NCI-H82 treated with DMSO at 0.1 percent for 48 hours (cell line): ENCODE results near the gene CRY1.
"Not testable (repeated sequence)": the region's sequence is repeated elsewhere in the genome, so short reads cannot be mapped to it uniquely, and the experiment has no call there.

Source experiments
- DNase-seq: peaks from one replicate; lab custom pipeline; 2025; ENCODE audit not compliant: unreplicated experiment; lab: John Stamatoyannopoulos, UW

Gene CRY1

DNA sequence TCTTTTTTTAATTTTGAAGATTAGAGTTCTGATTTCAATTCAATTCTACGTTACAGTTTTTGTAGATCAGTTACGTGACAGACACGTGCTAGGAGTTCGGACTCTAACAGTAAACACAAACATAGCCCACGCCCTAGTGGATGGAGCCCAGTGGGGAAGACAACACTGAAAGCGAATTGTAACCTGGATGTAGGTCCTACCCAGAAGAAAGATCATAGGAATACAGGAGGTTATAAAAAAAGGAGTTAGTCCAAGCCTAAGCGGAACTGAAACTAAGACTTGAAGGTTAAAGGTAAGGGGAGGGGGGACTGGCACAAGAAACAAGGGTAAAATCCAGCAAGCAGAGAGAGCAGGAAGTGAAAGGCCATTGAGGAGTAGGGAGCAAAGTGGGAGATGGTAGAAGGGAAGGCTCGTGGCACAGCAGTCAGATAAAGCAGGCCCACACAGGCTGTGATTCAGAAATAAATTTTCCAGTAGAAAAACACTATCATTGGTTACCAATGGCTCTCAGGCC, 15.7 kb upstream of the CRY1 start:
- no peak for DNase-seq

DNA sequence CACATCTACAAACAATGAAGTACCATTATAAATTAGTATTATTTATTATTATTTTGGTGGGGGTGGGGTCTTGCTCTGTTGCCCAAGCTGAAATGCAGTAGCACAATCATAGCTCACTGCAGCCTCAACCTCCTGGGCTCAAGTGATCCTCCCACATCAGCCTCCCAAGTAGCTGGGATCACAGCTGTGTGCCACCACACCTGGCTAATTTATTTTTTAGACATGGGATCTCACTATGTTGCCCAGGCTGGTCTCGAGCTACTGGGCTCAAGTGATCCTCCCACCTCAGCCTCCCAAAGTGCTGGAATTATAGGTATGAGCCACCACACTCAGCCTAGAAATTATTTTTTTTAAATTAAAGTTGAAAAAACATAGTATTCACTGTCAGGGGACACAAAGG, 15.0 kb upstream of the CRY1 start:
- DNase-seq, result not testable (repeated sequence)

DNA sequence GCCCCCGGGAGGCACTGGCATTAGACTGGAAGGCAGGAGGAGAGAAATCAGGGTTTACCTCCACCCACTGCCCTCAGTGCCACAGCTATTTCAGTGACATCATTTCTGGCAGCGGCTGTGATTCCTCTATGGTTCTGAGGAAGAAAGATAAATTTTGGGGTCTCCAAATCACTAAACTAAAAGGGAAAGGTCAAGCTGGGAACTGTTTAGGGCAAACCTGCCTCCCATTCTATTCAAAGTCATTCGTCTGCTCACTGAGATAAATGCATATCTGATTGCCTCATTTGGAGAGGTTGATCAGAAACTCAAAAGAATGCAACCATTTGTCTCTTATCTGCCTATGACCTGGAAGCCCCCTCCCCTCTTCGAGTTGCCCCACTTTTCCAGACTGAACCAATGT, 14.0 kb upstream of the CRY1 start:
- no peak for DNase-seq

DNA sequence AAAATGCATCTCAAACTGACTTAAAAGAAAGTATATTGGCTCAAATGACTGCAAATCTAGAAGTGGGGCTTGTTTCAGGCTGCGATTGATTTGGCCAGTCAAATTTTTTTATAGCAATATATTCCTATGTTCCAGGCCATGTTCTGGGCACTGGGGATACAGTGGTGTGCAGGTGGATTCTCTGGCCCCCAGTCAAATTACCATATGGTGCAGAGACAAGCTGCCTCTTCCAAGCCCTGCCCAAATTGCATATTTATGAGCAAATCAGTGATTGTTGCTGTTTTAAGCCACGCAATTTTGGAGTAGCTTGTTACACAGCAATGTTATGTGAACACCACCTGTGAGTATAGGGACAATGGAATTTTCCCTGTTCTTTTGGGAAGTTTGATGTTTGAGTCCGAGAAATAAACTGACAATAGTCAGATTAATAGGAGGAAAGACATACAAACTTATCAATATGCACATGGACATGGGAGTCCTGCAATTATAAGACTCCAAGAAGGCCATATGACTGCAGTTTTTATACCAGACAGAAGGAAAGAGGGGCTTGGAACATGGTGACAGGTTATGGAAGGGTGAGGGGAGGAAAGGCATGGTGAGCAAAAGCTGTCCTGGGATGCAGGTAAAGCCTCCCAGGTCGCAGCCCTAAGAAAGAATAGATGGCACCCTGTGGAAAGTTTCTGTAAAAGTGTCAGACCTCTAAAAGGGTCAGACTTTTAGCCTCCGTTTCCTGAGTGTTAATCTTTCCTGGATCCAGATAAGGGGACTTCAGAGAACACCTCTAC, 13.1 kb upstream of the CRY1 start:
- no peak for DNase-seq

DNA sequence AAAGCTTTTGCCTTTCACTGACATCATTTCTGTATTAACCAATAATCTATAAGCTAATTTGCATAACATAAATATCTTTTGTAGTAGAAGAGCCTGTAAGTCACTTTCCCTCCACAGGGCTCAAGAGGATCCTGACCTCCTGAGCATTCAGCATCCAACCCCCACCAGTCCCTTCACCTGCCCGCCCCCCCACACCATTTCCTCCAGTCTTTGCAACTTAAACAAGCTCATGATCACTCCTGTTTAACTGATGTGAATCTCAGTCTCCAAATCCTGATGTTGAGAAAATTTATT, 12.0 kb upstream of the CRY1 start:
- DNase-seq, result no peak

DNA sequence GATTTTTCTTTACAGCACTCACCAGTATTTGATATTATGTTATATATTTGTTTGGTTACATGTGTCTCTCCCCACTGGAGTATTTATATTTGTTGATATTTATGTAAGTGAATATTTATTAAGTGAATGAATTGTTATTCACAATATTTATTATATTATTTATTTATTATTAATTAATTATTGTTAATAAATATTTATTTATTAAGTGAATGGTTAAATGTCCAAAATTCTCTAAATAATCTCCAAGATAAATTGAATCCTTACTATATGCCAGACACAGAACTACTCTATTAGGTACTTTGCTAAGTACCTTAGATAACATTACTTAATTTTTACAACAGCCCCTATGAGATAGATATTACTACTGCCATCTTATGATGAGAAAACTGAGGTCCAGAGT, 10.2 kb upstream of the CRY1 start:
- DNase-seq, result no peak

DNA sequence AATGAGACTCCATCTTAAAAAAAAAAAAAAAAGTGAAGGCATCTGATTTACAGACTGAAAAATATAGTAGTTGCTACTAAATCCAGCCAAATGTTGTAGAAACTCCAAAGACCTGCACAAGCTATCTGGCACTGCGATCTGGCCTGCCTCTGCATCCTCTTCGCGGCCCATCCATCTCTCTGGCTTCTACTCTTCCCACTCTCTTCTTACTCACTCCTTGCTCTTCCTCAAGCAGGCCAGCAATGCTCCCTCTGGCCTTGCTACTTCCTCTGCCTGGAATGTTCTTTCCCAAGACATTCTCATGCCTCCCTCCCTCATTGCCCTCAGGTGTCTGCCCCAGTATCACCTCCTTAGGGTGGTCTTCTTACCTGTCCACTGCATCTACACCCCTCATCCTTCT, 9.7 kb upstream of the CRY1 start:
- no peak for DNase-seq

DNA sequence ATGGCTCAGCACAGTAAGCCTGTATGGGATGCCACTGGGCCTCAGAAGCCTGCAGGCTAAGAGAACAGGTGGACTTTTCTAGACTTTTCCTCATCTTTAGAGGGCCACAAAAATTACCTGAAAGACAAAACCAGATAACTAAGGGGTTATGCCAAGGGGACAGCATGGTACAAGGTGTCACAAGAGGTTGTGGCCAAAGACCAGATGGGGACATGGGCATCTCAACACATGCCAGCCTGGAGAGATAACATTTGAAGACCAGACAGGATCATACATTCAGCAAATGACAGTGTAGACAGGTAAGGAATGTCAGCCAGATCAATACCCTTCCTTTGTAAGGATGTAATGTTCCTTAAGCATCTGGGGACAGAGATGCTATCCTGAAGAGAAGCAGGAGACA, 8.9 kb upstream of the CRY1 start:
- no peak for DNase-seq

DNA sequence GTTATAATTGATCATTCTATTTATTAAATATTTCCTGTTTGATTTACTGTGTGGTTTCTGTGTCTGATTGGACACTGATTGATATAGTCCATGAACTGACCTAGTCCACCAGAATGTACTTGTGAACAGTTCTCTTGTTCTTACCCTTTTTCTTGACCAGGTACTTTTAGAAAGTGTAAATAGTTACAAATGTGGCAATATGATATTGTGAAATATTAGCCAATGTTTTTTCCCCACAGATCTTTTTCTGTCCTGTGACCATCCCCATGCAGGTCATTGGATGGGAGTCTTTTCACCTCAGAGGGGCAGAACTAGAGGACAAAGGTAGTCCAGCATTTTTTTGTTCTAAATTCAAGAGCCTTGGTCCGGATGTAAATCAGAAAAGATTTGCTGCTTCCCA, 8.3 kb upstream of the CRY1 start:
- no peak for DNase-seq

DNA sequence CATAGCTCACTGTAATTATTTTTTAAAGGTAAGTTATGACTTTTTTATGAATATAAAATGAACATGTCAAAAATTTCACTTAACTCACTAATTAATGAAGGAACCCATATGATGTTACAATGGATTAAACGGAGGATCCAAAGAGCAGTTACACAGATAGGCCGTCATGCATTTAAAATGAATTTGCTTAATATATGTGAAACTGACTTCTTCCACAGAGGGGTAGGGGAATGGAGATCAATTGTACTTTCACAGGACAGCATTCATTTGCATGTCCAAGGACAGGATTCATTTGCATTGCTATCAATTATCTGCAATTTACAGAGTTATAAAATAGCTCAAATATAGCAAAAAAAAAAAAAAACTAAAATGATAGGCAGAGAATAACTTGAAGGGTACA, 6.6 kb upstream of the CRY1 start:
- DNase-seq, result no peak

DNA sequence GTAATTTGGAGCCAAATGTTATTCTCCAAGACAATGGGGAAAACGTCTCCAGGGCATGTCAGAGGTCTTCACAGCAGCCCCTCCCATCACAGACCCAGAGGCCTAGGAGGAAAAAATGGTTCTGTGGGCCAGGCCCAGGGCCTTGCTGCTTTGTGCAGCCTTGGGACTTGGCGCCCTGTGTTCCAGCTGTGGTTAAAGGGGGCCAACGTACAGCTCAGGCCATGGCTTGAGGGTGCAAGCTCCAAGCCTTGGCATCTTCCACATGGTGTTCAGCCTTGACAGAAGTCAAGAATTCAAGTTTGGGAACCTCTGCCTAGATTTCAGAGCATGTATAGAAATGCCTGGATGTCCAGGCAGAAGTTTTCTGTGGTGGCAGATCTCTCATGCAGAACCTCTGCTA, 3.2 kb upstream of the CRY1 start:
- DNase-seq, result no peak

DNA sequence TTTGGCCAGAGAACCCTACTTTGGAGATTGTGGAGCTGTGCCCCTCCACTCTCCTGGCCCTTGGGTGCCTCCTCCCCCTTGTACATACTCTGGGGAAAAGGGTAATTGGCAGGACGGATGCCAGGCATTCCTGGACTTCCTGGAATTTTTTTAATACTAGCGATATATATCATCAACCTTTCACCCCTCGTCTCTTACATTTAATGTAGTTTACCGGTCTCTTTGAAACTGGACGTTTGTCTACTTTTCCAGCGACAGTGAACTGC, 767 bp upstream of the CRY1 start:
- no peak for DNase-seq

DNA sequence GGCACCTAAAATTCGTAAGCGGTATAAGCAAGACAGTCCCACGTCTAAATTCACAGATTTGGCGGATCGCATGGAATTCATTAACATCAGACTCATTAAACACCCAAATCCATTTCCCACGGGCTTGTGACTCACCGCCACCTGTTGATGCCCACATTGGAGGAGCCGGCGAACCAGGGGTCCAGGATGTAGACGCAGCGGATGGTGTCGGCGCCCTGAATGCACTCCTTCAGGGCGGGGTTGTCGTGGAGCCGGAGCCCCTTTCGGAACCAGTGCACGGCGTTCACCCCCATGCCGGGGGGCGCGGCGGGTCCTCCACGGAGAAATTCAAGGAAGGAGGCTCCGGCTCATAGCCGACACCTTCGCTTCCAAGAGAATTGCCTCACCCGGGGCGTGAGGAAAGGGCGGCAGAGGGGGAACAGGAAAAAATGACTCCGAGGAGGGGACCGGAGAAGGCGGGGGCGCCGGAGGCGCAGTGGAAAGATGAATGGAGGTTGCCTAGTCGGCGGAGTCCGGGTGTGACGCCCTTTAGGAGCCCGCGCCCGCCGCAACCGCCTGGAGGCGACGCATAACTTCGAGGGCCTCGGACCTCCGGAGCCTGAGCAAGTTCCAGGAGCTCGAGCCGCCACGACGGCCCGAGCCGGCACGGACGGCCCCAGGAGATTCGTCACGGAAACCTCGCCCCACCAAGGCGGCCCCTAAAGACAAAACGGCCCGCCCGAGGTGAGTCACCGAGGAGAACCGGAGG, 506 bp downstream of the CRY1 start:
- DNase-seq, result no peak

DNA sequence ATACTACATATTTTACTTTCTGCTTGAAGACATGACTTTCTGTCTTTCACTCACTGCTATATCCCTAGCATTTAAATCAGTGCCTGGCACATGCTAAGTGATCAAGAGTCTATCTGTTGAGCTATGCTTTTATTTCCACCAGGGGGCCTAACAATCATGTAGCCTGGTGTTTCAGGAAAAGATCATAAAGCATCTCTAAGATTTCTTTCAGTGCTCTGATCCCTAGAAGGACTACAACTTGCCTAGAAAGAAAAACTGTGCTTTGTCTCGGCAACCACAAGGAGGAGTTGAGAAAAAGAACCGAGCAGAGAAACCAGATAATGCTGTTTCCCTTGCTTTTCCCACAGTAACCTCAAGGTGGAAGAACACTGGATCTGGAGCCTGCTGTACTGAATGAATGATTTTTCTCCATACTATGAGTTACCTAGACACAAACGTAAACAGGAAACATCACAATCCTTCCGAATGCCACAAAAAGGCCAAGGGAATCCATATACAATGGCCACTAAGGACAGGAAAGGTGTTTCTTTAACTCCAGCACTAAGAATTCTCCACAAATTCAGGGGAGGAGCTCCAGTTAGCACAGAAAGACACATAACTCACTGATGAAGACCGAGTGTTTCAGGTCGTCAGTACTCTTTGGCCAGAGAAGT, 1.2 kb downstream of the CRY1 start:
- peak; percentile 62 for DNase-seq

DNA sequence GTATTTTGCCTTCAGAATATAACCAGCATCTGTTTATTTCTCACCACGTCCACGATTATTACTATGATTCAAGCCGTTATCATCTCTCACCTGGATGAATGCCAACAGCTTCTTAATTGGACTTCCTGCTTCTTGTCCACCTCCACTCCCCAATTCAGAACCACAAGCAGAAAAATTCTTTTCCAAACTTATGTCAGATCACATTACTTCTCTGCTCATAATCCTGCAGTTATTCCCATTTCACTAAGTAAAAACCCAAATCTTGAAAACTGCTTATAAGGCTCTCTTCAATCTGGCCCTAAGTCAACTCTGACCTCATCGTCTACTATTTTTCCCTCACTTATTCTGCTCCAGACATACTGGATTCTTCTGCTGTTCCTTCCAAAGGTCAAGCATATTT, 2.0 kb downstream of the CRY1 start:
- no peak for DNase-seq

DNA sequence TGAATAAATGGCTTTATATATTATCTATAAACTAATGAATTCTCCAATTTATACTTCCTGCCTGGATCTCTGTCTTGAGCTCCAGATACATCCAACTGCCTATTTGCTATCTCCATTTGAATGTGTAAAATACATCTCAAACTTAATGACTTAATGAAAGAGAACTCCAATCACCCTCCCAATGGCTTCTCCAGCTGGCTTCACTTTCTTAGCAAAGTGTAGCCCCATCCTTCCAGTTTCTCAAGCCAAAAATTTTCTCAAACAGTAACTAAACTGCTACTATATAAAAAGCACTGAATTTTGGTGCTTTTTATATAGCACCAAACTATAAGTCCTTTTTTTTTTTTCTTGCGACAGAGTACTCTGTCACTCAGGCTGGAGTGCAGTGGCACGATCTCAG, 2.6 kb downstream of the CRY1 start:
- no peak for DNase-seq

DNA sequence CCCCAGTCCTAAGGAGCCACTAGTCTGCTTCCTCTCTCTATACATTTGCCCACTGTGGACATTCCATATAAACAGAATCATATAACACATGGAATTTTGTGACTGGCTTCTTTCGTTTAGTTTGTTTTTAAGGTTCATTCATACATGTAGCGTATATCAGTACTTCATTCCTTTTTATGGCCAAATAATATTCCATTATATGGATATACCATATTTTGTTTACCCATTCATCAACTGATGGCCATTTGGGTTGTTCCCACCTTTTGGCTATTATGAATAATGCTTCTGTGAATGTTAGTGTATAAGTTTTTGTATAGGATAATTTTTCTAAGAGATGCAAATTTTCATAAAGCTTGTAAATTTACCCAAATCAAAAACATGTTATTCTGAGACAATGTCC, 4.4 kb downstream of the CRY1 start:
- no peak for DNase-seq

DNA sequence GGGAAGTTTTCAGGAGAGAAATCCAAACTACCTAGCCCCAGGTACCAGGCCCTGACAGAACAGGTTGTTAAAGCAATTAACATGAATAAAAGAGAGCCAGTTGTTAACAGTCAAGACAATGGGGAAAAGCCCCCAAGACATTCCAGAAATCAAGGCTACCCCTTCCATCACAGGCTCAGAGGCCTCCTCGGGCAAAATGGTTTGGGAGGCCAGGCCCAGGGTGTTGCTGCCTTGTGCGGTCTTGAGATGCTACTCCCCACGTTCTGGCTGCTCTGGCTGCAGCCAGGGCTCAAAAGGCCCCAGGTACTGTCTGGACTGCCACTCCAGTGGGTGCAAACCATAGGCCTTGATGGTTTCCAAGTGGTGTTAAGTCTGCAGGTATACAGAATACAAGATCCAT, 7.0 kb downstream of the CRY1 start:
- DNase-seq, result no peak

DNA sequence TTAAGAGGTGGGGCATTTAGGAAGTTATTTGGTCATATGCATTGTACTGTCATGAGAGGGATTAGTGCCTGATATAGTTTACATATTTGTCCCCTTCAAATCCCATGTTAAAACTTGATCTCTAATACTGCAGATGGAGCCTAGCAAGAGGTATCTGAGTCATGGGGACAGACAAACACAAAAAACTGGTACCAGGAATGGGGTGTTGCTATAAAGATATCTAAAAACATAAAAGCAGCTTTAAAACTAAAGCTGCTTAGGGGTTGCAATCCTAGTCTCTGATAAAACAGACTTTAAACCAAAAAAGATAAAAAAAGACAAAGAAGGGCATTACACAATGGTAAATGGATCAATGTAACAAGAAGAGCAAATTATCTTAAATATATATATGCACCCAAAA, 11.6 kb downstream of the CRY1 start:
- no peak for DNase-seq

DNA sequence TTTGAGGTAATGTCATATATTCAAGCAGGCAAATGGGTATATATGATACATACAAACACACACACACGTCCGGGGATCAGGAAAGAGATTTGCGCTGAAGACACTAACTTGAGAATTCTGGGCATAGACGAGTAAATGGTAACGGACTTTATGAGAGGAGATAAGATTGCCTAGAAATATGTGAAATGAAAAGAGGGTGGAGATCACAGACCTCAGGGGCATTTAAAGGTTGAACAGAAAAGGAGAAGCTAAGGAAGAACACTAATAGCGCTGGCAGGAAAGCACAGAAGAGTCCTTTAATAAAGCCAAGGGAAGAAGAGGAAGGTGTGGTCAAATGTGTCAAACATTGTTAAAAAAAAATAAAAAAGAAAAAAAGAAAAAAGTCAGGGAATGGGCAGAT, 13.1 kb downstream of the CRY1 start:
- no peak for DNase-seq

DNA sequence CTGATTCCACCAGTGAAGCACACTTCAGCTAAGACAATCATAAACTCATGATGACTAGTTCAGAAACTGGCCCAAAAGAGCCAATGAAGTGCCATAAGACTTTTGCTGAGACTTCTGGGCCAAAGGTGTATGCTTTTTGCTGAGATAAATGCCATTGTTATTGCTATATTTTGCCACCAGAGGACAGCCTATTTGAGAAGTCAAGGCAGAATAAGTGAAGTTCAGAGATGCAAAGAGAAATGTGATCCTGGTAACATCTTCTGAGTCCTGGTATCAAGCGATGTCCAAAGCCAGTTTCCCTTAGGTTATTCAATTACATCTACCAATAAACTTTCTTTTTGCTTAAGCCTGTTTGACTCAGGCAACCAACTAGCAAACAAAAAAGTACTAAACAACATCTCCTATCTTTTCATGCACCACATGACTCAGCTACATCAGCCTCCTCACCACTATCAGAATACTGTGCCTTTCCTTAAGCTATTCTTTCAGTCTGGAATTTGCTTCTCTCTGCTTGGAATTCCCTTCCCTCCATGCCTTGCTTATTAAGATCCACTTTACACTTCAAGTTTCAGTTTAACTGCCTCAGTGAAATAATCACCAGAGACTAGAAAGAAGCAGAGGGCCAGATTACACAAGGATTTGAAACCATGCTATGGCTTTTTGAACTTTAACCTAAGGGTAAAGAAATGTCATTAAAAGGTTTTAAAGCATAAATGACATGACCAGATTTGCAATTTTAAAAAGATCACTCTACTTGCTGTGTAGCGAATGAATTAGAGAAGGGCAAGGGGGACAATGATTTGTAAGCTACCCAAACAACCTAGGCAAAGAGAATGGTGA, 14.0 kb downstream of the CRY1 start:
- no peak for DNase-seq

DNA sequence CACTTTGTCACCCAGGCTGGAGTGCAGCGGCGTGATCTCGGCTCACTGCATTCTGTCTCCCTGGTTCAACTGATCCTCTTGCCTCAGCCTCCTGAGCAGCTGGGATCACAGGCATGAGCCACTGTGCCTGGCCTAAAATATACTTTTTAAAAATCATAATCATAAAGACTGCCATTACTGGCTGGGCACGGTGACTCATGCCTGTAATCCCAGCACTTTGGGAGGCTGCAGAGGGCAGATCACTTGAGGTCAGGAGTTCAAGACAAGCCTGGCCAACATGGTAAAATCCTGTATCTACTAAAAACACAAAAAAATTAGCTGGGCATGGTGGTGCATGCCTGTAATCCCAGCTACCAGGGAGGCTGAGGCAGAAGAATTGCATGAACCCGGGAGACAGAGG, 20.1 kb downstream of the CRY1 start:
- not testable (repeated sequence) for DNase-seq
